Hepatocyte (in vitro differentiated cells): ENCODE results near the gene BLOC1S2. TPM values are rescaled to one million over a fixed set of nuclear protein-coding genes. Genes with fewer than 3 reads are reported as not detected.

Experiments used
- DNase-seq: peaks from one replicate; pipeline ENCODE4 v3.0.0-alpha.2; 2016; ENCODE audit warnings: low spot score
- H2AFZ ChIP-seq: fragments of 200-600 bp; sonication (generic); 2 replicates; pipeline ENCODE4 v1.6.0; 2016; ENCODE audit warnings: antibody characterized with exemption, mild to moderate bottlenecking
- H3K27ac ChIP-seq: fragments of 200-600 bp; sonication (generic); 2 replicates; pipeline ENCODE4 v1.5.1; 2016; ENCODE audit warnings: mild to moderate bottlenecking
- H3K27me3 ChIP-seq: fragments of 200-600 bp; sonication (generic); 2 replicates; pipeline ENCODE4 v1.6.1; 2016
- H3K36me3 ChIP-seq: fragments of 200-600 bp; sonication (generic); replicated peaks from 2 replicates; pipeline ENCODE4 v1.5.1; 2016; ENCODE audit warnings: low read depth; ENCODE audit not compliant: insufficient read depth
- H3K4me1 ChIP-seq: fragments of 200-600 bp; sonication (generic); 2 replicates; pipeline ENCODE4 v1.5.1; 2016; ENCODE audit warnings: mild to moderate bottlenecking, moderate library complexity; ENCODE audit not compliant: insufficient read depth
- H3K4me2 ChIP-seq: fragments of 200-600 bp; sonication (generic); 2 replicates; pipeline ENCODE4 v1.6.0; 2016
- H3K4me3 ChIP-seq: fragments of 200-600 bp; sonication (generic); 2 replicates; pipeline ENCODE4 v1.5.1; 2016; ENCODE audit warnings: mild to moderate bottlenecking
- H3K79me2 ChIP-seq: fragments of 200-600 bp; sonication (generic); 2 replicates; pipeline ENCODE4 v1.6.0; 2017; ENCODE audit warnings: mild to moderate bottlenecking
- H3K9me2 ChIP-seq: fragments of 200-600 bp; sonication (generic); replicated peaks from 2 replicates; pipeline ENCODE4 v1.6.0; 2017; ENCODE audit warnings: mild to moderate bottlenecking; ENCODE audit not compliant: insufficient read depth
- H3K9me3 ChIP-seq: fragments of 200-600 bp; sonication (generic); 2 replicates; pipeline ENCODE4 v1.5.1; 2016; ENCODE audit warnings: low read depth, mild to moderate bottlenecking
- H4K20me1 ChIP-seq: fragments of 200-600 bp; sonication (generic); 2 replicates; pipeline ENCODE4 v1.6.0; 2016; ENCODE audit warnings: mild to moderate bottlenecking; ENCODE audit not compliant: insufficient read depth, poor library complexity, severe bottlenecking
- EZH2 ChIP-seq: fragments of 200-600 bp; sonication (generic); IDR thresholded peaks from 2 replicates; pipeline ENCODE4 v1.6.1; 2016; ENCODE audit warnings: antibody characterized with exemption, mild to moderate bottlenecking, borderline replicate concordance
- EZH2phosphoT487 ChIP-seq: fragments of 200-600 bp; sonication (generic); IDR thresholded peaks from one replicate; pipeline ENCODE4 v1.6.1; 2018; ENCODE audit warnings: antibody characterized with exemption, mild to moderate bottlenecking, low read depth, moderate library complexity; ENCODE audit not compliant: unreplicated experiment, severe bottlenecking
- WGBS: methylation state at CpG from one replicate; pipeline ENCODE4 v1.1.6; 2016; ENCODE audit warnings: low lambda C conversion rate; ENCODE audit errors: missing lambda C conversion rate; 5-methylcytosine and 5-hydroxymethylcytosine counted together
- polyA plus RNA-seq: library from polyadenylated mRNA; unstranded; fragments of >200 nt; fragmentation: Nextera tagmentation; extraction: Ambion mirVana; gene quantifications from 2 replicates; pipeline ENCODE4 v1.2.1, GENCODE V29; 2016
- total RNA-seq: library from RNA; depleted of rRNA; stranded (reverse); fragments of >200 nt; gene quantifications from 2 replicates; pipeline ENCODE4 v1.2.3, GENCODE V29; 2014
- TF ChIP-seq, protein P1 (sequence below): fragments of 200-600 bp; sonication (generic); IDR thresholded peaks from 2 replicates; pipeline ENCODE4 v1.5.1; 2016; ENCODE audit warnings: antibody characterized with exemption, mild to moderate bottlenecking; ENCODE audit not compliant: poor library complexity

Gene BLOC1S2
- total and polyA plus RNA-seq, 2 experiments from 2014 or later, result 50.1 to 50.4 TPM

GRCh38 chr10:100254191-100254590, 32.3 kb downstream of the BLOC1S2 start:
- no peak overlapping the region for H3K4me2 ChIP-seq
- H3K27me3 ChIP-seq, result no peaks in the 10 kb centered on the region
- no peaks in the 10 kb centered on the region for H3K79me2 ChIP-seq
- H3K27ac ChIP-seq, result no peak overlapping the region
- DNase-seq, result no peak
- TF ChIP-seq, protein P1, sequence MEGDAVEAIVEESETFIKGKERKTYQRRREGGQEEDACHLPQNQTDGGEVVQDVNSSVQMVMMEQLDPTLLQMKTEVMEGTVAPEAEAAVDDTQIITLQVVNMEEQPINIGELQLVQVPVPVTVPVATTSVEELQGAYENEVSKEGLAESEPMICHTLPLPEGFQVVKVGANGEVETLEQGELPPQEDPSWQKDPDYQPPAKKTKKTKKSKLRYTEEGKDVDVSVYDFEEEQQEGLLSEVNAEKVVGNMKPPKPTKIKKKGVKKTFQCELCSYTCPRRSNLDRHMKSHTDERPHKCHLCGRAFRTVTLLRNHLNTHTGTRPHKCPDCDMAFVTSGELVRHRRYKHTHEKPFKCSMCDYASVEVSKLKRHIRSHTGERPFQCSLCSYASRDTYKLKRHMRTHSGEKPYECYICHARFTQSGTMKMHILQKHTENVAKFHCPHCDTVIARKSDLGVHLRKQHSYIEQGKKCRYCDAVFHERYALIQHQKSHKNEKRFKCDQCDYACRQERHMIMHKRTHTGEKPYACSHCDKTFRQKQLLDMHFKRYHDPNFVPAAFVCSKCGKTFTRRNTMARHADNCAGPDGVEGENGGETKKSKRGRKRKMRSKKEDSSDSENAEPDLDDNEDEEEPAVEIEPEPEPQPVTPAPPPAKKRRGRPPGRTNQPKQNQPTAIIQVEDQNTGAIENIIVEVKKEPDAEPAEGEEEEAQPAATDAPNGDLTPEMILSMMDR, result no peak
- TF ChIP-seq EZH2phosphoT487 (no peak), EZH2 (no peak)
- no peak overlapping the region for H3K4me3 ChIP-seq
- no peak overlapping the region for H2AFZ ChIP-seq
- H3K9me3 ChIP-seq, result no peaks in the 10 kb centered on the region
- WGBS, result 99% methylated on average over 3 of the region's 3 CpGs
- no peaks in the 10 kb centered on the region for H3K9me2 ChIP-seq
- no peaks in the 10 kb centered on the region for H4K20me1 ChIP-seq
- H3K4me1 ChIP-seq, result no peaks in the 10 kb centered on the region
- no peaks in the 10 kb centered on the region for H3K36me3 ChIP-seq

DNA sequence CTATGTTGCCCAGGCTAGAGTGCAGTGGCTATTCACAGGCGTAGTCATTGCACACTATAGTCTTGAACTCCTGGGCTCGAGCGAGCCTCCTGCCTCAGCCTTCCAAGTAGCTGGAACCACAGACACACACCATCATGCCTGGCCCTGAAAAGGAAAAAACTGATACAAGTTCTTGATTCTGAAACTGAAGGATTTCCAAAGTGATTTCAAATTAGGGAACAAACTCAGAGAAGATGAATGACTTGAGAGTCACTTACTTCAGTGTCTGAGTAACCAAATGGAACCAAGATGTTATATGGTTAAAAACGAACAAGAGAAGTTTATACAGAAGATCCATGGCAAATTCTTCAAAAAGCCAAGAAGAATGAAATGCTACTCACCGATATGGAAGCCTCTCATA, 33.4 kb downstream of the BLOC1S2 start:
- Histone ChIP-seq H3K4me3 (no peak overlapping the region), H3K4me2 (no peak overlapping the region), H3K27ac (no peak overlapping the region), H2AFZ (no peak overlapping the region), H3K36me3 (no peaks in the 10 kb centered on the region), H3K9me3 (no peaks in the 10 kb centered on the region), H3K27me3 (no peaks in the 10 kb centered on the region), H3K9me2 (no peaks in the 10 kb centered on the region), H4K20me1 (no peaks in the 10 kb centered on the region), H3K79me2 (no peaks in the 10 kb centered on the region), H3K4me1 (no peaks in the 10 kb centered on the region)
- 97% methylated on average over 5 of the region's 5 CpGs for WGBS
- TF ChIP-seq, protein P1, result no peak
- no peak for TF ChIP-seq EZH2phosphoT487
- no peak for DNase-seq

DNA sequence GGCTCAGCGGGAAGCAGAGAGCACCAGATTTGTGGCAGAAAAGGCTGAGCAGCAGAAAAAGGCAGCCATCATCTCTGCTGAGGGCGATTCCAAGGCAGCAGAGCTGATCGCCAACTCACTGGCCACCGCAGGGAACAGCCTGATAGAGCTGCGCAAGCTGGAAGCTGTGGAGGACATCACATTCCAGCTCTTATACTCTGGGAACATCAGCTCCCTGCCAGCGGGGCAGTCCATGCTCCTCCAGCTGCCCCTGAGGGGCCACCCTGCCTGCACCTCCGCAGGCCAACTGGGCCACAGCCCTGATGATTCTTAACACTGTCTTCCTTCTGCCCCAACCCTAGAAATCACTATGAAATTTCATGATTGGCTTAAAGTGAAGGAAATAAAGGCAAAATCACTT, 37.7 kb downstream of the BLOC1S2 start:
- Histone ChIP-seq H3K79me2 (no peaks in the 10 kb centered on the region), H3K27ac (no peak overlapping the region), H3K9me3 (no peaks in the 10 kb centered on the region), H3K4me3 (no peak overlapping the region), H2AFZ (no peak overlapping the region), H3K4me1 (no peaks in the 10 kb centered on the region), H3K9me2 (no peaks in the 10 kb centered on the region), H3K36me3 (no peaks in the 10 kb centered on the region), H3K27me3 (no peaks in the 10 kb centered on the region), H3K4me2 (no peak overlapping the region), H4K20me1 (no peaks in the 10 kb centered on the region)
- TF ChIP-seq, protein P1, result no peak
- TF ChIP-seq EZH2 (no peak), EZH2phosphoT487 (no peak)
- DNase-seq, result no peak
- 97% methylated on average over 7 of the region's 7 CpGs for WGBS
